Keratinocyte (primary cell): Measurements from ENCODE around the gene ZBTB44. TPM values are rescaled to one million over a fixed set of nuclear protein-coding genes. Genes with fewer than 3 reads are reported as not detected.

Experiments
- DNase-seq: peaks from one replicate; pipeline ENCODE4 v3.0.0-alpha.2; 2011; ENCODE audit warnings: low read depth, missing footprints, low spot score
- FAIRE-seq: peaks from 2 replicates; lab custom pipeline; 2011; peaks lifted over from hg19 to GRCh38; lab: Jason Lieb, UNC
- H2AFZ ChIP-seq: 2 replicates; pipeline ENCODE4 v1.6.0; 2012; ENCODE audit warnings: low read length, control low read depth, inconsistent platforms; ENCODE audit not compliant: control insufficient read depth
- H3K27ac ChIP-seq: 2 replicates; pipeline ENCODE4 v1.5.1; 2011; ENCODE audit warnings: low read length; ENCODE audit not compliant: control insufficient read depth, insufficient read depth
- H3K27me3 ChIP-seq: 3 replicates; pipeline ENCODE4 v1.6.0; 2011; ENCODE audit warnings: low read length; ENCODE audit not compliant: control insufficient read depth, insufficient read depth; ENCODE audit errors: extremely low read depth
- H3K36me3 ChIP-seq, 2 experiments: 2 replicates in 1 of 2; 3 replicates in 1 of 2; pipeline ENCODE4 v1.5.1; 2011; ENCODE audit warnings: low read length in 2 of 2, mild to moderate bottlenecking in 1 of 2; ENCODE audit not compliant: control insufficient read depth in 2 of 2, insufficient read depth in 2 of 2; ENCODE audit errors: extremely low read depth in 1 of 2
- H3K4me1 ChIP-seq: 3 replicates; pipeline ENCODE4 v1.5.1; 2011; ENCODE audit warnings: low read length; ENCODE audit not compliant: control insufficient read depth, insufficient read depth; ENCODE audit errors: extremely low read depth
- H3K4me2 ChIP-seq: 3 replicates; pipeline ENCODE4 v1.6.0; 2011; ENCODE audit warnings: low read depth, low read length; ENCODE audit not compliant: control insufficient read depth, insufficient read depth; ENCODE audit errors: extremely low read depth
- H3K4me3 ChIP-seq, 3 experiments: fragments of 200-600 bp in 1 of 3; sonication (generic) in 1 of 3; 2 replicates in 2 of 3; 3 replicates in 1 of 3; pipeline ENCODE4 v1.5.1; 2011 to 2016; ENCODE audit warnings: low read length in 3 of 3, mild to moderate bottlenecking in 3 of 3, control low read depth in 2 of 3, inconsistent platforms in 1 of 3, low read depth in 1 of 3, mixed read lengths in 1 of 3, mixed run types in 1 of 3, moderate library complexity in 1 of 3; ENCODE audit not compliant: control insufficient read depth in 2 of 3, insufficient read depth in 2 of 3; ENCODE audit errors: extremely low read depth in 1 of 3
- H3K79me2 ChIP-seq: 2 replicates; pipeline ENCODE4 v1.6.0; 2012; ENCODE audit warnings: low read length; ENCODE audit not compliant: control insufficient read depth, insufficient read depth
- H3K9ac ChIP-seq: 3 replicates; pipeline ENCODE4 v1.6.0; 2011; ENCODE audit warnings: low read length; ENCODE audit not compliant: control insufficient read depth, insufficient read depth; ENCODE audit errors: extremely low read depth
- H3K9me1 ChIP-seq: 3 replicates; pipeline ENCODE4 v1.6.0; 2011; ENCODE audit warnings: low read length; ENCODE audit not compliant: control insufficient read depth, insufficient read depth; ENCODE audit errors: extremely low read depth
- H3K9me3 ChIP-seq: 2 replicates; pipeline ENCODE4 v1.5.1; 2012; ENCODE audit warnings: low read depth, low read length; ENCODE audit not compliant: control insufficient read depth
- H4K20me1 ChIP-seq: 3 replicates; pipeline ENCODE4 v1.6.0; 2011; ENCODE audit warnings: low read length; ENCODE audit not compliant: control insufficient read depth, insufficient read depth; ENCODE audit errors: extremely low read depth
- CTCF ChIP-seq, 3 experiments: IDR thresholded peaks in 1 of 3; conservative IDR thresholded peaks in 1 of 3; optimal IDR thresholded peaks in 1 of 3; 2 replicates in 2 of 3; 3 replicates in 1 of 3; pipeline versions ENCODE3 to v1.5.1; 2011; ENCODE audit warnings: low read length in 3 of 3, mild to moderate bottlenecking in 3 of 3, moderate library complexity in 2 of 3, control low read depth in 1 of 3, inconsistent platforms in 1 of 3; ENCODE audit not compliant: insufficient read depth in 2 of 3; ENCODE audit errors: extremely low read depth in 1 of 3
- EZH2 ChIP-seq: IDR thresholded peaks from one replicate; pipeline ENCODE4 v1.6.1; 2012; ENCODE audit warnings: inconsistent platforms, mild to moderate bottlenecking, low read length, moderate library complexity
- dilution Hi-C: fragments of 300-500 bp; cut with MboI; formaldehyde crosslinking; loops from one replicate; pipeline ENCODE4 v1.7.0; 2020; ENCODE audit warnings: low sequenced_read_pairs; ENCODE audit not compliant: extremely low pct_ligation_motif_present
- polyA minus RNA-seq, 3 experiments: library from RNA; depleted of rRNA, polyadenylated mRNA; stranded (reverse); fragments of >200 nt; gene quantifications; 1 replicate in 1 of 3; 2 replicates in 1 of 3; 3 replicates in 1 of 3; pipeline ENCODE4 v1.2.3, GENCODE V29; 2011
- polyA plus RNA-seq, 5 experiments: library from polyadenylated mRNA; depleted of rRNA in 3 of 5; stranded (reverse) in 3 of 5; stranded (forward) in 1 of 5; unstranded in 1 of 5; fragments of >200 nt; gene quantifications; 1 replicate in 1 of 5; 2 replicates in 3 of 5; 3 replicates in 1 of 5; pipeline versions ENCODE4 v1.2.1 to v1.2.3, GENCODE V29; 2011 to 2012; ENCODE audit warnings: missing spikeins in 2 of 5, low read depth in 1 of 5, low replicate concordance in 1 of 5

Gene ZBTB44, protein sequence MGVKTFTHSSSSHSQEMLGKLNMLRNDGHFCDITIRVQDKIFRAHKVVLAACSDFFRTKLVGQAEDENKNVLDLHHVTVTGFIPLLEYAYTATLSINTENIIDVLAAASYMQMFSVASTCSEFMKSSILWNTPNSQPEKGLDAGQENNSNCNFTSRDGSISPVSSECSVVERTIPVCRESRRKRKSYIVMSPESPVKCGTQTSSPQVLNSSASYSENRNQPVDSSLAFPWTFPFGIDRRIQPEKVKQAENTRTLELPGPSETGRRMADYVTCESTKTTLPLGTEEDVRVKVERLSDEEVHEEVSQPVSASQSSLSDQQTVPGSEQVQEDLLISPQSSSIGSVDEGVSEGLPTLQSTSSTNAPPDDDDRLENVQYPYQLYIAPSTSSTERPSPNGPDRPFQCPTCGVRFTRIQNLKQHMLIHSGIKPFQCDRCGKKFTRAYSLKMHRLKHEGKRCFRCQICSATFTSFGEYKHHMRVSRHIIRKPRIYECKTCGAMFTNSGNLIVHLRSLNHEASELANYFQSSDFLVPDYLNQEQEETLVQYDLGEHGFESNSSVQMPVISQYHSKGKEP
- polyA plus RNA-seq (12.7 to 16.8 TPM (median 15.7 TPM) in 3 replicates), polyA minus RNA-seq (19.1 to 51.0 TPM (median 40.5 TPM) in 3 replicates)
- polyA plus RNA-seq (2011; ENCODE audit: low read depth), result 10.0 TPM
- polyA plus RNA-seq (2011; cell fraction: cytosol; rRNA removed), result 8.0 and 15.8 TPM in 2 replicates
- 25.0 and 27.3 TPM in 2 replicates for polyA plus RNA-seq (2011; cell fraction: nucleus; rRNA removed)
- polyA plus RNA-seq (2012; ENCODE audit: low replicate concordance), result 8.2 and 12.2 TPM in 2 replicates
- polyA minus RNA-seq (2011; cell fraction: cytosol; rRNA and poly(A)+ RNA removed), result 22.1 TPM
- polyA minus RNA-seq (2011; cell fraction: nucleus; rRNA and poly(A)+ RNA removed), result 28.0 and 48.9 TPM in 2 replicates

DNA sequence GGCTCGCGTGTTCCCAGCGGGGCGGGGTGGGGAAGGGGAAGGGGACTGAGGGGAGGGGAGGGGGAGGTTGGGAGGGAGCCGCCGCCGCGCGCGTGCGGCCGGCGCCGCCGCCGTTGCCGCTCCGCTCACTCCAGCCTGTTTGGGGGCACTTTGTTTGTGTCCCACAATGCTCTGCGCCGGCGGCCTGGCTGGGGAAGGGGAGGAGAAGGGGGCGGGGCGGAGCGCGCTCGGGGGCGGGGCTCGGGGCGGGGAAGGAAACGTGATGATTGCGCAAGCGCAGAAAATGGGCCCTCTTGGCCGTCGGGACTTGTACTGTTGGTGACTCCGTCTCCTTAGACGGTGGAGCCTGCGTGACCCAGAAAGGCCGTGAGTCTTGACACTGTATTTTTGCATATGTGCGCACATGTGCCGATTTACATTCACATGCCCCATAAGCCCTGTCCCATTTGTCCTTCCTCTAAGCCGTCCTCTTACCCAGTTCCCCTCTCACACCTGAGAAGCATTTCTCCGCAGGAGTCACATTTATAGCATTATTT, at the start of gene ZBTB44:
Gene ZBTB44 (minus strand): TSS at position 168 of the 536 bp plus-strand sequence. CDS start 53,044 bp downstream, outside the sequence.
- peak within 1 kb of the TSS; percentile 99 for H2AFZ ChIP-seq
- FAIRE-seq (no peak), DNase-seq (peak; percentile 38)
- H3K4me3 ChIP-seq, result peak within 1 kb of the TSS; percentile 68 to 90 (median 85)
- no peaks in the 10 kb centered on the region for H3K36me3 ChIP-seq
- dilution Hi-C loops, result no loop called here
- H3K9me1 ChIP-seq, result no peaks in the 10 kb centered on the region
- no peaks in the 10 kb centered on the region for H3K9me3 ChIP-seq
- H4K20me1 ChIP-seq, result no peaks in the 10 kb centered on the region
- no peaks in the 10 kb centered on the region for H3K27me3 ChIP-seq
- H3K79me2 ChIP-seq, result peaks cover 30% of the 10 kb centered on the region
- H3K4me1 ChIP-seq, result peaks cover 23% of the 10 kb centered on the region
- H3K4me2 ChIP-seq, result peak within 1 kb of the TSS; percentile 96
- no peak for TF ChIP-seq EZH2
- no peak for TF ChIP-seq CTCF (optimal IDR thresholded peaks at IDR 0.05 in 1 of 3, IDR thresholded peaks at IDR 0.05 in 1 of 3, conservative IDR thresholded peaks at IDR 0.05 in 1 of 3; ENCODE audit: extremely low read depth in 1 of 3, insufficient read depth in 2 of 3, low read length in 3 of 3)
- peak within 1 kb of the TSS; percentile 81 for H3K27ac ChIP-seq
- H3K9ac ChIP-seq, result peak within 1 kb of the TSS; percentile 77

- dilution Hi-C loops, result no loop called here
These were observed 44.7 kb upstream of the ZBTB44 start for GRCh38 chr11:130359419-130359818.

More at GRCh38 chr11:130359419-130359818, 44.7 kb upstream of the ZBTB44 start:
- H3K9me3 ChIP-seq, result no peaks in the 10 kb centered on the region
- H3K4me3 ChIP-seq, result no peak overlapping the region
- H4K20me1 ChIP-seq, result no peaks in the 10 kb centered on the region
- H3K27me3 ChIP-seq, result no peaks in the 10 kb centered on the region
- no peaks in the 10 kb centered on the region for H3K79me2 ChIP-seq
- no peak overlapping the region for H3K4me2 ChIP-seq
- no peaks in the 10 kb centered on the region for H3K4me1 ChIP-seq
- no peak for TF ChIP-seq EZH2
- no peak for TF ChIP-seq CTCF (optimal IDR thresholded peaks at IDR 0.05 in 1 of 3, IDR thresholded peaks at IDR 0.05 in 1 of 3, conservative IDR thresholded peaks at IDR 0.05 in 1 of 3; ENCODE audit: extremely low read depth in 1 of 3, insufficient read depth in 2 of 3, low read length in 3 of 3)
- no peak for DNase-seq
- H3K36me3 ChIP-seq, result no peaks in the 10 kb centered on the region
- H3K27ac ChIP-seq, result no peak overlapping the region
- no peaks in the 10 kb centered on the region for H3K9me1 ChIP-seq
- H2AFZ ChIP-seq, result no peak overlapping the region
- FAIRE-seq, result no peak
- H3K9ac ChIP-seq, result no peak overlapping the region
